Stimulated activated CD4-positive, alpha-beta T cell treated with anti-CD3 and anti-CD28 coated beads, Interleukin-1b, Interleukin-23, amount 100 ng/mL, for 48 hours (primary cell): Measurements from ENCODE around the gene CCDC144A.
"Not testable (repeated sequence)": the region's sequence is repeated elsewhere in the genome, so short reads cannot be mapped to it uniquely, and the experiment has no call there.

Experiments
- DNase-seq: peaks from one replicate; pipeline ENCODE4 v3.0.0-alpha.2; 2020

The CCDC144A gene

GRCh38 chr17:16818821-16819683, 129.0 kb downstream of the CCDC144A start:
- no peak for DNase-seq

- DNase-seq: no peak
These were observed 130.3 kb downstream of the CCDC144A start for GRCh38 chr17:16820161-16820877.

- DNase-seq: no peak
These were observed 131.0 kb downstream of the CCDC144A start for GRCh38 chr17:16820979-16821543.

- DNase-seq: not testable (repeated sequence)
These were observed 132.1 kb downstream of the CCDC144A start for GRCh38 chr17:16822133-16822532.

GRCh38 chr17:16823768-16824406, 133.8 kb downstream of the CCDC144A start:
- not testable (repeated sequence) for DNase-seq
